HG03108 (cell line): Measurements from ENCODE around the gene ORAI1.
"Not testable (repeated sequence)": the region's sequence is repeated elsewhere in the genome, so short reads cannot be mapped to it uniquely, and the experiment has no call there.

ENCODE experiments used
- ATAC-seq: cut with Tn5 transposase; IDR thresholded peaks from one replicate; pipeline ENCODE4 v1.9.1; 2021; ENCODE audit warnings: moderate library complexity; ENCODE audit not compliant: unreplicated experiment

The ORAI1 gene

GRCh38 chr12:121648458-121649028, 22.2 kb downstream of the ORAI1 start:
- ATAC-seq = no peak

GRCh38 chr12:121649322-121649721, 23.0 kb downstream of the ORAI1 start:
- ATAC-seq = no peak

- no peak for ATAC-seq
Observed at GRCh38 chr12:121649819-121650353, 23.6 kb downstream of the ORAI1 start.

GRCh38 chr12:121651320-121651719, 25.0 kb downstream of the ORAI1 start:
- ATAC-seq = no peak

GRCh38 chr12:121652767-121653497, 26.6 kb downstream of the ORAI1 start:
- ATAC-seq = no peak

GRCh38 chr12:121653999-121654398, 27.7 kb downstream of the ORAI1 start:
- ATAC-seq = no peak

GRCh38 chr12:121656122-121656521, 29.8 kb downstream of the ORAI1 start:
- ATAC-seq = no peak

- ATAC-seq = no peak
Observed at GRCh38 chr12:121657305-121658008, 31.1 kb downstream of the ORAI1 start.

GRCh38 chr12:121661353-121662105, 35.2 kb downstream of the ORAI1 start:
- not testable (repeated sequence) for ATAC-seq

GRCh38 chr12:121663610-121663929, 37.2 kb downstream of the ORAI1 start:
- ATAC-seq = no peak

GRCh38 chr12:121666829-121667228, 40.5 kb downstream of the ORAI1 start:
- ATAC-seq = not testable (repeated sequence)

- no peak for ATAC-seq
Observed at GRCh38 chr12:121668750-121669520, 42.6 kb downstream of the ORAI1 start.

GRCh38 chr12:121669521-121669900, 43.2 kb downstream of the ORAI1 start, which contains the start of gene MORN3:
Gene MORN3 (minus strand): TSS chr12:121669654. CDS start chr12:121669483, 171 bp downstream.
- ATAC-seq = no peak

GRCh38 chr12:121673013-121673511, 46.7 kb downstream of the ORAI1 start:
- ATAC-seq = no peak

- ATAC-seq = no peak
Observed at GRCh38 chr12:121676190-121676589, 49.9 kb downstream of the ORAI1 start.

- ATAC-seq = no peak
Observed at GRCh38 chr12:121678305-121678704, 52.0 kb downstream of the ORAI1 start.

GRCh38 chr12:121678716-121679300, 52.5 kb downstream of the ORAI1 start:
- ATAC-seq = no peak

GRCh38 chr12:121679661-121680197, 53.4 kb downstream of the ORAI1 start:
- ATAC-seq = not testable (repeated sequence)

GRCh38 chr12:121688966-121689365, 62.6 kb downstream of the ORAI1 start:
- ATAC-seq = no peak

- no peak for ATAC-seq
Observed at GRCh38 chr12:121689430-121689829, 63.1 kb downstream of the ORAI1 start.
